H7 (cell line): ENCODE data around the gene ZNF592. TPM values are rescaled to one million over a fixed set of nuclear protein-coding genes. Genes with fewer than 3 reads are reported as not detected.
A peak's percentile ranks its signal among the peaks of the same experiment; 100 is the strongest.
"Not testable (repeated sequence)": the region's sequence is repeated elsewhere in the genome, so short reads cannot be mapped to it uniquely, and the experiment has no call there.

Source experiments
- DNase-seq: peaks from one replicate; pipeline ENCODE4 v3.0.0; 2012
- H3K27me3 ChIP-seq: 2 replicates; pipeline ENCODE4 v1.6.0; 2011; ENCODE audit warnings: mild to moderate bottlenecking, low read length; ENCODE audit not compliant: control insufficient read depth, insufficient read depth
- H3K36me3 ChIP-seq: replicated peaks from 2 replicates; pipeline ENCODE4 v1.5.1; 2011; ENCODE audit warnings: low read length; ENCODE audit not compliant: control insufficient read depth, insufficient read depth
- H3K4me3 ChIP-seq: 2 replicates; pipeline ENCODE4 v1.5.1; 2011; ENCODE audit warnings: low read depth, mild to moderate bottlenecking, control low read depth, low read length, moderate library complexity; ENCODE audit not compliant: insufficient read depth
- total RNA-seq: library from RNA; depleted of rRNA; stranded (reverse); fragments of >200 nt; shearing (Covaris generic); gene quantifications from 2 replicates; pipeline ENCODE4 v1.2.3, GENCODE V29; 2014

ZNF592 gene
- total RNA-seq, 1 experiment from 2014 or later = 17.0 TPM

- H3K36me3 ChIP-seq = peaks cover 7% of the 10 kb centered on the region
- H3K27me3 ChIP-seq = no peaks in the 10 kb centered on the region
- no peak overlapping the region for H3K4me3 ChIP-seq
- no peak for DNase-seq
Observed at GRCh38 chr15:84831028-84831427, 82.6 kb downstream of the ZNF592 start.

DNA sequence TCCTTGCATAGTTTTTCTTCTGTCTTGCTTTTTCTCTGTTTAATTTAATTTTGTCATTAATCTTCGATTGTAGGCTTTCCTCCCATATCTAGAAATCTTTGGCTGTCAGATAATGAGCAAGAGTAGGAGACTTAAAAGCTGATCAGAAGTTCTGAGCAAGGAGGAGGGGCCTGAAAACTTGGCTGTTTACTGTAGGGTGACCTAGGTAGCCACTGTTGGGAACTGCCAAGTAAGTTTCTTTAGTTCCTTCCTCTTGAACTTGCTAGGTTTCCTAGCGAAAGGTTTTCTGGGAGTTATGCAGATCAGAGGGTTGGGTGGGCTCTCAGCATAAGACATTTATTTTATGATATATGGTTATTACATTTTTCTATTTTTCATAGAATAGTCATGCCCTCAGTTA is 83.2 kb downstream of the ZNF592 start:
- DNase-seq = no peak
- Histone ChIP-seq H3K4me3 (no peak overlapping the region), H3K27me3 (no peaks in the 10 kb centered on the region), H3K36me3 (peaks cover 7% of the 10 kb centered on the region)

- Histone ChIP-seq H3K27me3 (no peaks in the 10 kb centered on the region), H3K4me3 (no peak overlapping the region), H3K36me3 (peaks cover 5% of the 10 kb centered on the region)
- no peak for DNase-seq
Observed at GRCh38 chr15:84832448-84833040, 84.2 kb downstream of the ZNF592 start.

GRCh38 chr15:84833447-84834228 is 85.2 kb downstream of the ZNF592 start:
- peaks cover 2% of the 10 kb centered on the region for H3K36me3 ChIP-seq
- H3K4me3 ChIP-seq = no peak overlapping the region
- H3K27me3 ChIP-seq = no peaks in the 10 kb centered on the region
- DNase-seq = no peak

DNA sequence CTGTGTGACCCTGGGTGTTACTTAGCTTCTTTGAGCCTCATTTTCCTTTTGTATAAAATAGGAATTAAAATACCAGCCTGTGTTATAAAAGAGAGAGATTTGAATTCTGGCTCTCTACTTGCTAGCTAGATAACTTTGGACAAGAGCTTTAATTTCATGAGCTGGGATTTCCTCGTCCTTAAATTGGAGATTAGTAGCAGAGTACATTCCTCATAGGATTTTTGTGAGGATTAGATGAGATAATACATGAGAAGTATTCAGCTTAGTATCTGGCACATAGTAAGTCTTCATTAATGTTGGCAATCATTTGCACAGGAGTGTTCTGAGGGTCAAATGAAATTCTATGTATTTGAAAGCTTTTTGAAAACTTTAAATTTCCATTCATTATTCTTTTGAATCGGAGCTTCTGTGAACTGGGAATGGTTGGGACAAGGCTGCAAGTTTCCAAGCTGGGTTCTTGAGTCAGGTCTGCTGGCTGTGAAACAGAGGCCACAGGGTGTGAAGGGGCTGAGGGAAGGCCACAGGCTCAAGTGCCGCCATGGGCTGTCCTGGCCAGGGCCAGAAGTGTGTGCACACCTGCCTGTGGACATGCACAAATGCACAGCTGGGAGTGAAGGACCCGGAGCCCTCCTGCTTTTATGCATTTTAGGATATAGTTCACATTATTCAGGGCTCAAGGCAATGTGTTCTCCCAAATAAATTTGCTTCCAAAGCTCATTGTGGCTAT is 86.0 kb downstream of the ZNF592 start:
- H3K27me3 ChIP-seq = no peaks in the 10 kb centered on the region
- H3K36me3 ChIP-seq = peaks cover 2% of the 10 kb centered on the region
- no peak for DNase-seq
- H3K4me3 ChIP-seq = no peak overlapping the region

- Histone ChIP-seq H3K36me3 (peaks cover 2% of the 10 kb centered on the region), H3K4me3 (no peak overlapping the region), H3K27me3 (no peaks in the 10 kb centered on the region)
- DNase-seq = no peak
Observed at GRCh38 chr15:84834969-84835368, 86.6 kb downstream of the ZNF592 start.

GRCh38 chr15:84835661-84836337 is 87.4 kb downstream of the ZNF592 start:
- no peak for DNase-seq
- peaks cover 4% of the 10 kb centered on the region for H3K36me3 ChIP-seq
- H3K27me3 ChIP-seq = no peaks in the 10 kb centered on the region
- H3K4me3 ChIP-seq = no peak overlapping the region

DNA sequence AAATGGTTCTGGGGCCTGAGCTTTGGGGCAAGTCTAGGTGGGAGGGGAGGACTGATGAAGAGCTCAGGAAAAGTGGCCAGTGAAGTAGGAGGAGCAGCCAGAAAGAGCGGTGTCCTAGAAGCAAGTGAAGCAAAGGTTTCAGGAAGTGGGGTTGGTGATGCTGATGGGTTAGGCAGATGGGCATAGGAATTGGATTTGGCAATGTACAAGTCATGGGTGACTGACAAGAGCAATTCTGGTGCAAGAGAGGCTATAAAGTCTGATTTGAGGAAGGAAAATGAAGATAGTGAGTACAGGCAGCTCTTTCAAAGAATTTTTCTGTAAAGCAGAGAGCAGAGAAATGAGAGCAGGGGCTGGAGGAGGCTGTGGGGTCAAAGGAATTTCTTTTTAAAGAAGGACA is 88.5 kb downstream of the ZNF592 start:
- H3K27me3 ChIP-seq = no peaks in the 10 kb centered on the region
- DNase-seq = no peak
- H3K4me3 ChIP-seq = no peak overlapping the region
- H3K36me3 ChIP-seq = peaks cover 4% of the 10 kb centered on the region

DNA sequence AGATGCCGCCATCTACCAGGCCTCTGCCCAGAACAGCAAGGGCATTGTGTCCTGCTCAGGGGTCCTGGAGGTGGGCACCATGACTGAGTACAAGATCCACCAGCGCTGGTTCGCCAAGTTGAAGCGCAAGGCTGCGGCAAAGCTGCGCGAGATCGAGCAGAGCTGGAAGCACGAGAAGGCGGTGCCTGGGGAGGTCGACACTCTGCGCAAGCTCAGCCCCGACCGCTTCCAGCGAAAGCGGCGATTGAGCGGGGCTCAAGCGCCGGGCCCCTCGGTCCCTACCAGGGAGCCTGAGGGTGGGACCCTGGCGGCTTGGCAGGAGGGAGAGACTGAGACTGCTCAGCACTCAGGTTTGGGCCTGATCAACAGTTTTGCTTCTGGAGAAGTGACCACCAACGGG is 91.3 kb downstream of the ZNF592 start:
- DNase-seq = no peak
- H3K4me3 ChIP-seq = no peak overlapping the region
- no peaks in the 10 kb centered on the region for H3K27me3 ChIP-seq
- peaks cover 6% of the 10 kb centered on the region for H3K36me3 ChIP-seq

GRCh38 chr15:84840255-84840654 is 91.9 kb downstream of the ZNF592 start:
- no peak overlapping the region for H3K4me3 ChIP-seq
- H3K36me3 ChIP-seq = peaks cover 6% of the 10 kb centered on the region
- H3K27me3 ChIP-seq = no peaks in the 10 kb centered on the region
- DNase-seq = no peak

DNA sequence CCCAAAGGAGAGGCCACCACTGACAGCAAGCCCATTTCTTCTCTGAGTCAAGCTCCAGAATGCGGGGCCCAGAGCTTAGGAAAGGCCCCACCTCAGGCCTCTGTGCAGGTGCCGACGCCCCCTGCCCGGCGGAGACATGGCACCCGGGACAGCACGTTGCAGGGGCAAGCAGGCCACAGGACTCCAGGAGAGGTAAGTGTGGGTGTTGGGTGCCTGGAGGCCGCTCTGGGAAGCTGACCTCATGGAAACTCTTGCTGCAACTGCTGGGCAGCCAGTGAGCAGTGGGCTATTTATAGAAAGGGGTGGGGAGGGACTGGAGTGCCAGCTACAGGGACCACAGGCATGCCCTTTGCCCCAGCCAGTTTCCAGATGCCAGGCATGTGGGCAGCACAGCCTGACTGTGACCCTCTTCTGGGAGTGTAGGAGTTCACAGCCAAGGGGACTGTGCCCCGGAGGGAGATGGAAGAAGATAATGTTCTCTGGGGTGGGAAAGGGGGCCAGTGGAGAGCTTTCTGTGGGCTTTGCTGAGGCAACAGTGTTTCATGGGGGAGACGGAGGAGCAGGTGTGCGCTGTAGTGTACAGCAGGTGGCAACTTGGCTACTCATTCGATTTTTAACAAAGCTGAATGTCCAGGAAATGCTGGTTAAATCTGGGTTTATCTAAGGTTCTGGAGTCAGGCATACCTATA is 92.5 kb downstream of the ZNF592 start:
- H3K36me3 ChIP-seq = peaks cover 4% of the 10 kb centered on the region
- DNase-seq = no peak
- no peak overlapping the region for H3K4me3 ChIP-seq
- no peaks in the 10 kb centered on the region for H3K27me3 ChIP-seq

DNA sequence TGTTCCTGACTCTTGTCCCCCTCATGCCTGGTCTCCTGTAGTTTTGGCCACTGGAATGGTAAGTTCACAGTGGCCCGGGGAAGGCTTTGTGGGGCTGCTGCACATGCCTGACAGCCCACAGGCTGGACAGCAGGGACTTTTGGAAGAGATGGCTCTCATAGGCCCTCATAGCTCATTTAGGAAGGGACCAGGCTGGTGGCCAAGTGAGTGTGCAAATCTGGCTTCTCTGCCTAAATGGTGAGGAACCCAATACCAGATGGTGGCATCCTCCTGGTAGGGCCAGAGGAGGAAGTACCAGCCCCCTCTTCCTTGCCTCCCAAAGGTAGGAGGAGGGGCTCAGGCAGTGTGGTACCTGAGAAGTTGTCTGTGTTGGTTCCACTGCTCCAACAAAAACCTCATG is 94.4 kb downstream of the ZNF592 start:
- peaks cover 4% of the 10 kb centered on the region for H3K36me3 ChIP-seq
- H3K4me3 ChIP-seq = no peak overlapping the region
- no peak for DNase-seq
- no peaks in the 10 kb centered on the region for H3K27me3 ChIP-seq

DNA sequence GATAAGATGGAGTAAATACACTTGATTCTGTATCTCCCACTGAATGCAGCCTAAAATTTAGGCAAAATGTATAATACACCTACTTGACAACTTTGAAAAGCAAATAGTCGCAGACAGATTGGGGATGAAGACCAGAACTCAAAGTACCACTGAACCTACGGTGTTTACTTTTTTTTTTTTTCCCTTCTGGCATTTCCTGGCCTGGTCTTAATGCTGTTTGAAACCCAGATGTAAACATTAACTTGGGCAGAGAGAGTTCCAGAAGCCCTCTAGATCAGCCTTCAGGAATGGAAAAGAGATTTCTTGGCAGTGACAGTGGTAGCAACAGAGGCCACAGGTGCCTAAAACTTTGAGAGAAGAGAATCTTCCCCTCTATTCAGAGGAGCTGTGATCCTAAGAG is 96.6 kb downstream of the ZNF592 start:
- H3K27me3 ChIP-seq = no peaks in the 10 kb centered on the region

GRCh38 chr15:84845631-84846030 is 97.2 kb downstream of the ZNF592 start:
- peak; percentile 62 for DNase-seq
- H3K36me3 ChIP-seq, H3K4me3 ChIP-seq, H3K27me3 ChIP-seq: not testable (repeated sequence)

More for the DNA sequence above, 96.6 kb downstream of the ZNF592 start:
- no peak for DNase-seq
- Histone ChIP-seq H3K4me3 (no peak overlapping the region), H3K36me3 (peaks cover 4% of the 10 kb centered on the region)
